ENCODE measurements around the gene OGDH. TPM values are rescaled to one million over a fixed set of nuclear protein-coding genes. Genes with fewer than 3 reads are reported as not detected.
A peak's percentile ranks its signal among the peaks of the same experiment; 100 is the strongest.
"Not testable (repeated sequence)": the region's sequence is repeated elsewhere in the genome, so short reads cannot be mapped to it uniquely, and the experiment has no call there.

OGDH gene
- total RNA-seq, 1 experiment from 2014 or later: 75.1 TPM

GRCh38 chr7:44724276-44724675 is 117.8 kb downstream of the OGDH start:
- H3K9me3 Mint-ChIP-seq (ENCODE audit: unreplicated experiment): peaks cover 7% of the 10 kb centered on the region
- H3K27ac Mint-ChIP-seq (ENCODE audit: low read depth, unreplicated experiment): no peak overlapping the region
- DNase-seq (ENCODE audit: unreplicated experiment): no peak
- TF ChIP-seq CTCF (IDR thresholded peaks at IDR 0.05; ENCODE audit: unreplicated experiment): no peak
- no TSS peak for BruUV-seq (replicated peaks)
- intact Hi-C loops (cut with micrococcal nuclease): no loop called here
- H3K27me3 Mint-ChIP-seq (ENCODE audit: insufficient read depth, unreplicated experiment): no peaks in the 10 kb centered on the region
- POLR2A ChIA-PET: interaction anchor here (0.6 to 0.7 kb wide), 2 partner anchors 25 to 142 kb away, joined by 3 read pairs; no protein-coding TSS in a partner anchor
- H3K4me1 Mint-ChIP-seq (ENCODE audit: insufficient read depth, unreplicated experiment): peaks cover 7% of the 10 kb centered on the region
- CTCF ChIA-PET: no interaction called here
- no peaks in the 10 kb centered on the region for H3K36me3 Mint-ChIP-seq (ENCODE audit: insufficient read depth, unreplicated experiment)
- H3K4me3 Mint-ChIP-seq (ENCODE audit: unreplicated experiment): no peak overlapping the region

- H3K27me3 Mint-ChIP-seq (ENCODE audit: insufficient read depth, unreplicated experiment); DNase-seq (ENCODE audit: unreplicated experiment); H3K4me3 Mint-ChIP-seq (ENCODE audit: unreplicated experiment); H3K4me1 Mint-ChIP-seq (ENCODE audit: insufficient read depth, unreplicated experiment); intact Hi-C loops (cut with micrococcal nuclease); CTCF ChIA-PET; H3K9me3 Mint-ChIP-seq (ENCODE audit: unreplicated experiment); BruUV-seq (replicated peaks); H3K36me3 Mint-ChIP-seq (ENCODE audit: insufficient read depth, unreplicated experiment); POLR2A ChIA-PET: not testable (repeated sequence)
- H3K27ac Mint-ChIP-seq (ENCODE audit: low read depth, unreplicated experiment): peak overlapping the region; percentile 31
Measured at GRCh38 chr7:44726250-44726649, 119.8 kb downstream of the OGDH start.

GRCh38 chr7:44727158-44727936 is 120.9 kb downstream of the OGDH start:
- Mint-ChIP-seq H3K9me3 (ENCODE audit: unreplicated experiment) (peaks cover 7% of the 10 kb centered on the region), H3K27me3 (ENCODE audit: insufficient read depth, unreplicated experiment) (no peaks in the 10 kb centered on the region), H3K36me3 (ENCODE audit: insufficient read depth, unreplicated experiment) (no peaks in the 10 kb centered on the region), H3K4me3 (ENCODE audit: unreplicated experiment) (no peak overlapping the region), H3K27ac (ENCODE audit: low read depth, unreplicated experiment) (peak overlapping the region; percentile 50), H3K4me1 (ENCODE audit: insufficient read depth, unreplicated experiment) (peaks cover 7% of the 10 kb centered on the region)
- no peak for TF ChIP-seq CTCF (IDR thresholded peaks at IDR 0.05; ENCODE audit: unreplicated experiment)
- ChIA-PET CTCF (no interaction called here), POLR2A (interaction anchor here (1.0 to 1.5 kb wide), 2 partner anchors 61 to 121 kb away, joined by 3 read pairs; partner anchors contain the start of gene OGDH)
- no TSS peak for BruUV-seq (replicated peaks)
- peak; percentile 58 for DNase-seq (ENCODE audit: unreplicated experiment)
- intact Hi-C loops (cut with micrococcal nuclease): no loop called here

GRCh38 chr7:44727937-44728262 is 121.5 kb downstream of the OGDH start:
- ChIA-PET CTCF (no interaction called here), POLR2A (interaction anchor here (1.0 to 1.5 kb wide), 2 partner anchors 62 to 122 kb away, joined by 3 read pairs; partner anchors contain the start of gene OGDH)
- Mint-ChIP-seq H3K36me3 (ENCODE audit: insufficient read depth, unreplicated experiment) (no peaks in the 10 kb centered on the region), H3K27me3 (ENCODE audit: insufficient read depth, unreplicated experiment) (no peaks in the 10 kb centered on the region), H3K27ac (ENCODE audit: low read depth, unreplicated experiment) (peak overlapping the region; percentile 50), H3K4me3 (ENCODE audit: unreplicated experiment) (no peak overlapping the region), H3K4me1 (ENCODE audit: insufficient read depth, unreplicated experiment) (peaks cover 7% of the 10 kb centered on the region), H3K9me3 (ENCODE audit: unreplicated experiment) (peaks cover 7% of the 10 kb centered on the region)
- intact Hi-C loops (cut with micrococcal nuclease): no loop called here
- no TSS peak for BruUV-seq (replicated peaks)
- TF ChIP-seq CTCF (IDR thresholded peaks at IDR 0.05; ENCODE audit: unreplicated experiment): no peak
- no peak for DNase-seq (ENCODE audit: unreplicated experiment)
